ENCODE data around the gene KRTAP4-5. TPM values are rescaled to one million over a fixed set of nuclear protein-coding genes. Genes with fewer than 3 reads are reported as not detected.
"Not testable (repeated sequence)": the region's sequence is repeated elsewhere in the genome, so short reads cannot be mapped to it uniquely, and the experiment has no call there.

Gene KRTAP4-5
- total RNA-seq (not detected), total RNA-seq (0 to 0.06 (median 0) reads per million in 172 experiments)
- polyA plus RNA-seq (2013, experiment 1 of 2): not detected
- not detected for polyA plus RNA-seq (2013, experiment 2 of 2)

DNA sequence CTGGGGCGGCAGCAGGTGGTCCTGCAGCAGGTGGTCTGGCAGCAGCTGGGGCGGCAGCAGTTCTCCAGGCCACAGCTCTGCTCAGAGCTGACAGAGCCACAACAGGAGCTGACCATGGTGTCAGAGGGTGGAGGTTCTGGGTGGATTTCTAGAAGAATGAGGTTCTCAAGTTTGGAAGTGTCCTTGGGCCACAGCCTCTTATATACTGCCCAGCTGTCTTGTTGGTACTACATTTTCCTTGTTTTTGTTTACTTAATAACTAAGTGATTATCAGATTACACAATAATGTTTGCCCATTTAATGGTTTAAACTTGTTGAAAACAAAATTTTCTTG, at the start of gene KRTAP4-5:
TSS of gene KRTAP4-5 (minus strand) at position 174 of the 334 bp plus-strand sequence. CDS start at position 116, 58 bp downstream.
- Mint-ChIP-seq H3K4me1 (ENCODE audit: low read depth) (peaks cover 4% of the 10 kb centered on the region), H3K36me3 (ENCODE audit: low read depth) (no peaks in the 10 kb centered on the region), H3K27ac (no peak within 1 kb of the TSS), H3K9me3 (no peaks in the 10 kb centered on the region), H3K4me3 (no peak within 1 kb of the TSS), H3K27me3 (peaks cover 13% of the 10 kb centered on the region)
- TF ChIP-seq, protein P1, sequence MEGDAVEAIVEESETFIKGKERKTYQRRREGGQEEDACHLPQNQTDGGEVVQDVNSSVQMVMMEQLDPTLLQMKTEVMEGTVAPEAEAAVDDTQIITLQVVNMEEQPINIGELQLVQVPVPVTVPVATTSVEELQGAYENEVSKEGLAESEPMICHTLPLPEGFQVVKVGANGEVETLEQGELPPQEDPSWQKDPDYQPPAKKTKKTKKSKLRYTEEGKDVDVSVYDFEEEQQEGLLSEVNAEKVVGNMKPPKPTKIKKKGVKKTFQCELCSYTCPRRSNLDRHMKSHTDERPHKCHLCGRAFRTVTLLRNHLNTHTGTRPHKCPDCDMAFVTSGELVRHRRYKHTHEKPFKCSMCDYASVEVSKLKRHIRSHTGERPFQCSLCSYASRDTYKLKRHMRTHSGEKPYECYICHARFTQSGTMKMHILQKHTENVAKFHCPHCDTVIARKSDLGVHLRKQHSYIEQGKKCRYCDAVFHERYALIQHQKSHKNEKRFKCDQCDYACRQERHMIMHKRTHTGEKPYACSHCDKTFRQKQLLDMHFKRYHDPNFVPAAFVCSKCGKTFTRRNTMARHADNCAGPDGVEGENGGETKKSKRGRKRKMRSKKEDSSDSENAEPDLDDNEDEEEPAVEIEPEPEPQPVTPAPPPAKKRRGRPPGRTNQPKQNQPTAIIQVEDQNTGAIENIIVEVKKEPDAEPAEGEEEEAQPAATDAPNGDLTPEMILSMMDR (IDR thresholded peaks at IDR 0.05): no peak
- H3K36me3 ChIP-seq (ENCODE audit: insufficient read depth, low read length): no peaks in the 10 kb centered on the region
- H3K27ac ChIP-seq (ENCODE audit: low read depth in 1 of 2, low read length in 2 of 2): no peak within 1 kb of the TSS
- intact Hi-C loops (cut with DNase I, micrococcal nuclease): no loop called here
- H3K9me3 ChIP-seq (ENCODE audit: control insufficient read depth in 1 of 2, insufficient read depth in 1 of 2, low read length in 2 of 2): no peaks in the 10 kb centered on the region
- no peaks in the 10 kb centered on the region for H3K4me1 ChIP-seq (ENCODE audit: insufficient read depth, low read length)
- H3K27me3 ChIP-seq (ENCODE audit: control insufficient read depth in 1 of 2, insufficient read depth in 2 of 2, low read length in 2 of 2): no peaks in the 10 kb centered on the region
- no peak within 1 kb of the TSS for H3K4me3 ChIP-seq (ENCODE audit: low read length)
- ATAC-seq (ENCODE audit: poor library complexity) (no peak), DNase-seq (no peak)
- ChIA-PET CTCF (no interaction called here), POLR2A (no interaction called here)

- Histone ChIP-seq H3K9me3 (ENCODE audit: control insufficient read depth in 1 of 2, insufficient read depth in 1 of 2, low read length in 2 of 2) (no peaks in the 10 kb centered on the region), H3K36me3 (ENCODE audit: insufficient read depth, low read length) (no peaks in the 10 kb centered on the region), H3K27ac (ENCODE audit: low read depth in 1 of 2, low read length in 2 of 2) (no peak overlapping the region), H3K4me1 (ENCODE audit: insufficient read depth, low read length) (no peaks in the 10 kb centered on the region), H3K27me3 (ENCODE audit: control insufficient read depth in 1 of 2, insufficient read depth in 2 of 2, low read length in 2 of 2) (no peaks in the 10 kb centered on the region), H3K4me3 (ENCODE audit: low read length) (no peak overlapping the region)
- TF ChIP-seq, protein P1 (IDR thresholded peaks at IDR 0.05): no peak
- POLR2A ChIA-PET: interaction anchor here (0.7 kb wide), 1 partner anchor 126 kb away, joined by 4 read pairs; no protein-coding TSS in a partner anchor
- Mint-ChIP-seq H3K27ac (no peak overlapping the region), H3K4me1 (ENCODE audit: low read depth) (no peaks in the 10 kb centered on the region), H3K36me3 (ENCODE audit: low read depth) (no peaks in the 10 kb centered on the region), H3K27me3 (no peaks in the 10 kb centered on the region), H3K4me3 (no peak overlapping the region), H3K9me3 (peaks cover 4% of the 10 kb centered on the region)
- ATAC-seq (ENCODE audit: poor library complexity): no peak
- DNase-seq: no peak
- intact Hi-C loops (cut with DNase I, micrococcal nuclease): no loop called here
- CTCF ChIA-PET: interaction anchor here (0.7 kb wide), 1 partner anchor 203 kb away, joined by 3 read pairs; no protein-coding TSS in a partner anchor
These were observed 46.4 kb upstream of the KRTAP4-5 start for GRCh38 chr17:41196068-41196467.

DNA sequence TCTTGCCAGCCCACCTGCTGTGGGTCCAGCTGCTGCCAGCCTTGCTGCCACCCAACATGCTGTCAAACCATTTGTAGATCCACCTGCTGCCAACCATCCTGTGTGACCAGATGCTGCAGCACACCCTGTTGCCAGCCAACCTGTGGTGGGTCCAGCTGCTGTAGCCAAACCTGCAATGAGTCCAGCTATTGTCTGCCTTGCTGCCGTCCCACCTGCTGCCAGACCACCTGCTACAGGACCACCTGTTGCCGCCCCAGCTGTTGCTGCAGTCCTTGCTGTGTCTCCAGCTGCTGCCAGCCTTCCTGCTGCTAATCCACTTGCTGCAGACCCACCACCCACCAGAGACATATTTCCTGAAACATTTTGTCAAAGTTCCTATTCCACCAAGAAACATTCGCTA, 40.7 kb upstream of the KRTAP4-5 start:
- no peaks in the 10 kb centered on the region for H3K4me1 ChIP-seq (ENCODE audit: insufficient read depth, low read length)
- peaks cover 0 to 5% of the 10 kb centered on the region in 2 experiments for H3K9me3 ChIP-seq (ENCODE audit: control insufficient read depth in 1 of 2, insufficient read depth in 1 of 2, low read length in 2 of 2)
- CTCF ChIA-PET: no interaction called here
- H3K36me3 ChIP-seq (ENCODE audit: insufficient read depth, low read length): no peaks in the 10 kb centered on the region
- H3K4me1 Mint-ChIP-seq (ENCODE audit: low read depth): no peaks in the 10 kb centered on the region
- TF ChIP-seq, protein P1 (IDR thresholded peaks at IDR 0.05): no peak
- no peak overlapping the region for H3K4me3 ChIP-seq (ENCODE audit: low read length)
- H3K27ac Mint-ChIP-seq: no peak overlapping the region
- POLR2A ChIA-PET: no interaction called here
- no peaks in the 10 kb centered on the region for H3K36me3 Mint-ChIP-seq (ENCODE audit: low read depth)
- H3K27ac ChIP-seq (ENCODE audit: low read depth in 1 of 2, low read length in 2 of 2): no peak overlapping the region
- no peaks in the 10 kb centered on the region for H3K9me3 Mint-ChIP-seq
- ATAC-seq (ENCODE audit: poor library complexity) (no peak), DNase-seq (no peak)
- intact Hi-C loops (cut with DNase I, micrococcal nuclease): no loop called here
- peaks cover 22% of the 10 kb centered on the region for H3K27me3 Mint-ChIP-seq
- no peaks in the 10 kb centered on the region for H3K27me3 ChIP-seq (ENCODE audit: control insufficient read depth in 1 of 2, insufficient read depth in 2 of 2, low read length in 2 of 2)
- H3K4me3 Mint-ChIP-seq: no peak overlapping the region

GRCh38 chr17:41189837-41190318, 40.3 kb upstream of the KRTAP4-5 start, which contains the start of gene KRTAP9-1:
Gene KRTAP9-1, plus strand, starts transcription at chr17:41189887. Its CDS starts 0 bp downstream, at chr17:41189887.
- H3K27me3 ChIP-seq (ENCODE audit: control insufficient read depth in 1 of 2, insufficient read depth in 2 of 2, low read length in 2 of 2); DNase-seq; H3K9me3 Mint-ChIP-seq; H3K4me3 ChIP-seq (ENCODE audit: low read length); POLR2A ChIA-PET; H3K4me1 ChIP-seq (ENCODE audit: insufficient read depth, low read length); H3K27ac Mint-ChIP-seq; ATAC-seq (ENCODE audit: poor library complexity); CTCF ChIA-PET; H3K27ac ChIP-seq (ENCODE audit: low read depth in 1 of 2, low read length in 2 of 2); intact Hi-C loops (cut with DNase I, micrococcal nuclease); H3K4me1 Mint-ChIP-seq (ENCODE audit: low read depth); H3K36me3 Mint-ChIP-seq (ENCODE audit: low read depth); H3K36me3 ChIP-seq (ENCODE audit: insufficient read depth, low read length); H3K9me3 ChIP-seq (ENCODE audit: control insufficient read depth in 1 of 2, insufficient read depth in 1 of 2, low read length in 2 of 2); H3K4me3 Mint-ChIP-seq: not testable (repeated sequence)
- H3K27me3 Mint-ChIP-seq: peaks cover 22% of the 10 kb centered on the region
